Measurements from ENCODE around the gene AGAP1. TPM values are rescaled to one million over a fixed set of nuclear protein-coding genes. Genes with fewer than 3 reads are reported as not detected.

Gene AGAP1
- total RNA-seq, 1 donor from 2014 or later, result 20.4 TPM

- Mint-ChIP-seq H3K27me3 (ENCODE audit: insufficient read depth, low read depth) (no peaks in the 10 kb centered on the region), H3K9me3 (peaks cover 3% of the 10 kb centered on the region), H3K36me3 (peaks cover 5% of the 10 kb centered on the region), H3K27ac (no peak overlapping the region), H3K4me3 (no peak overlapping the region), H3K4me1 (peaks cover 60% of the 10 kb centered on the region)
- no peaks in the 10 kb centered on the region for H3K27me3 ChIP-seq
- H3K4me2 ChIP-seq, result no peak overlapping the region
- no peak overlapping the region for H3K27ac ChIP-seq
- peaks cover 25% of the 10 kb centered on the region for H3F3A ChIP-seq (ENCODE audit: low read depth)
- H3K79me2 ChIP-seq (ENCODE audit: low read depth), result peaks cover 58% of the 10 kb centered on the region
- H2AFZ ChIP-seq (replicated peaks), result no peak overlapping the region
- no peak overlapping the region for H3K9ac ChIP-seq
- no peak overlapping the region for H3K4me3 ChIP-seq
- no peaks in the 10 kb centered on the region for H3K9me3 ChIP-seq (ENCODE audit: low read depth)
- no peaks in the 10 kb centered on the region for H3K36me3 ChIP-seq
- H3K4me1 ChIP-seq, result peaks cover 18% of the 10 kb centered on the region
- no peak for TF ChIP-seq CTCF (IDR thresholded peaks at IDR 0.05)
- H4K20me1 ChIP-seq (ENCODE audit: low read depth), result peaks cover 29% of the 10 kb centered on the region
- no peak for DNase-seq (ENCODE audit: low spot score)
Observed at GRCh38 chr2:235654103-235654813, 160.4 kb downstream of the AGAP1 start.

DNA sequence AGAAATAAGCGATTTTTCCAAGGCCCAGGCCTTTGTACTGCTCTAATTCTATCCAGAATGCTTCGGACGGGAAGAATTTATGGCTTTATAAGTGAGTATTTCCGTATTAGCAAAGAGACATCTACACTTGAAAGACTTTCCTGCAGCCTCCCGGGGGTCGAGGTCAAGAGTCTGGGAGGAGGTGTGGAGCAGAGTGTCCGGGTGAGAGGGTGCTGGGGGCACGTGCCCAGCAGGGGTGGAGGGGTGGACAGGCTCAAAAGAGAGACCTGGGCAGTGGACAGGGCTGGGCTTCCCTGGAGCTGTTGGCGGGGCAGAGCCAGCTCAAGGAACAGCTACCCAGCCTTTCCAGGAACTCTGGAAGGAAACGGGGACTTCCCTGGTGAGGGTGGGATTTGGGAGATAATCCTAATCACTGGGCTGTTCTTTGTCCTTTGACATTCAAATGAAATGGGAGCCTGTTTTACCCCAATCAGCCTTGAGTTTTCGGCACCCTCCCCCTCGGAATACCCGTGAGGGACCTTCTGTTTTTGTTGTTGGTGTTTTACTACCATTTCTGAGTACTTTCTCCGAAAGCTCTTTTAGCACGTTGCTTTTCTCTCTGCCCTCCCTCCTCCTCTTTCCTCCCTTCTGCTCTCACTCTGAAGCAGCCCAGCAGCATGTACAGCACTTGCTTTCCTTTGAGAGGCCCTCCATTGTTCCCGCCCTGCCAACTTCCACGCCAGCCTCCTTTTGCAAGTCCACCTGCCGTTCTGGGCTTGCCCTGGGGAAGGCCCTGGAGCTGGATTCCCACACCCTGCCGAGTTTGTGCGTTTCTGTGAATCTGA is 164.7 kb downstream of the AGAP1 start:
- no peaks in the 10 kb centered on the region for H3K36me3 ChIP-seq
- peaks cover 84% of the 10 kb centered on the region for H3K4me1 Mint-ChIP-seq

GRCh38 chr2:235659767-235660322 is 166.0 kb downstream of the AGAP1 start:
- Histone ChIP-seq H3K27me3 (no peaks in the 10 kb centered on the region), H3K4me1 (peaks cover 40% of the 10 kb centered on the region), H3K4me2 (peak overlapping the region; percentile 10), H3K36me3 (no peaks in the 10 kb centered on the region), H2AFZ (replicated peaks) (no peak overlapping the region), H3K9me3 (ENCODE audit: low read depth) (no peaks in the 10 kb centered on the region), H3F3A (ENCODE audit: low read depth) (peaks cover 30% of the 10 kb centered on the region), H3K27ac (no peak overlapping the region), H3K9ac (no peak overlapping the region), H3K4me3 (no peak overlapping the region), H4K20me1 (ENCODE audit: low read depth) (peaks cover 77% of the 10 kb centered on the region), H3K79me2 (ENCODE audit: low read depth) (peaks cover 78% of the 10 kb centered on the region)
- DNase-seq (ENCODE audit: low spot score), result no peak
- Mint-ChIP-seq H3K4me3 (peak overlapping the region; percentile 80), H3K36me3 (peaks cover 3% of the 10 kb centered on the region), H3K27me3 (ENCODE audit: insufficient read depth, low read depth) (peaks cover 10% of the 10 kb centered on the region), H3K4me1 (peaks cover 82% of the 10 kb centered on the region), H3K27ac (peak overlapping the region; percentile 77), H3K9me3 (no peaks in the 10 kb centered on the region)
- TF ChIP-seq EZH2phosphoT487 (IDR thresholded peaks at IDR 0.05) (no peak), CTCF (IDR thresholded peaks at IDR 0.05) (no peak), EZH2 (IDR thresholded peaks at IDR 0.05) (no peak)

More for the DNA sequence above, 164.7 kb downstream of the AGAP1 start:
- peaks cover 74% of the 10 kb centered on the region for H3K79me2 ChIP-seq (ENCODE audit: low read depth)
- peak; percentile 81 for DNase-seq (ENCODE audit: low spot score)
- peaks cover 30% of the 10 kb centered on the region for H3F3A ChIP-seq (ENCODE audit: low read depth)
- H3K4me2 ChIP-seq, result peak overlapping the region; percentile 70
- H3K9me3 Mint-ChIP-seq, result no peaks in the 10 kb centered on the region
- peak overlapping the region; percentile 63 for H3K27ac ChIP-seq
- H3K4me1 ChIP-seq, result peaks cover 40% of the 10 kb centered on the region
- H3K4me3 ChIP-seq, result peak overlapping the region; percentile 21
- H3K4me3 Mint-ChIP-seq, result peak overlapping the region; percentile 80
- H3K9ac ChIP-seq, result no peak overlapping the region
- peaks cover 3% of the 10 kb centered on the region for H3K36me3 Mint-ChIP-seq
- H3K27me3 Mint-ChIP-seq (ENCODE audit: insufficient read depth, low read depth), result peaks cover 7% of the 10 kb centered on the region
- TF ChIP-seq EZH2phosphoT487 (IDR thresholded peaks at IDR 0.05), result no peak
- TF ChIP-seq EZH2 (IDR thresholded peaks at IDR 0.05), result no peak
- TF ChIP-seq CTCF (IDR thresholded peaks at IDR 0.05), result no peak
- H3K27ac Mint-ChIP-seq, result peak overlapping the region; percentile 90
- no peaks in the 10 kb centered on the region for H3K27me3 ChIP-seq
- H2AFZ ChIP-seq (replicated peaks), result no peak overlapping the region
- no peaks in the 10 kb centered on the region for H3K9me3 ChIP-seq (ENCODE audit: low read depth)
- peaks cover 68% of the 10 kb centered on the region for H4K20me1 ChIP-seq (ENCODE audit: low read depth)

Measured in neural progenitor cell (in vitro differentiated cells).